IMR-90 (cell line): ENCODE measurements around the gene IQCF6. TPM values are rescaled to one million over a fixed set of nuclear protein-coding genes. Genes with fewer than 3 reads are reported as not detected.

Experiments
- ATAC-seq: fragments of 200-7000 bp; cut with Tn5 transposase; 2 replicates; pipeline ENCODE4 v1.9.1; 2020; ENCODE audit warnings: low read depth, mild to moderate bottlenecking, moderate library complexity
- BruUV-seq: library from RNA; stranded (reverse); fragments of 400-500 nt; replicated peaks from 2 replicates; lab custom pipeline; 2021; lab: Mats Ljungman, UMichigan
- CTCF ChIA-PET: fragments of 300-600 bp; formaldehyde crosslinking; extraction: SDS; loops from one replicate; lab custom pipeline; 2021; ENCODE audit warnings: antibody characterized with exemption; lab: Yijun Ruan, JAX
- POLR2A ChIA-PET: fragments of 300-600 bp; sonication (Branson Sonifier 250); formaldehyde crosslinking; loops from one replicate; lab custom pipeline; 2022; ENCODE audit warnings: antibody characterized with exemption; ENCODE audit not compliant: unreplicated experiment; lab: Charles Lee
- DNase-seq: peaks from one replicate; pipeline ENCODE4 v3.0.0; 2013
- H2AFZ ChIP-seq: replicated peaks from 2 replicates; pipeline ENCODE3; 2013; ENCODE audit warnings: low read length, mild to moderate bottlenecking; ENCODE audit not compliant: poor library complexity
- H2AK5ac ChIP-seq: 2 replicates; pipeline ENCODE4 v1.6.1; 2013; ENCODE audit warnings: low read depth, low read length, inconsistent platforms
- H2AK9ac ChIP-seq: replicated peaks from 2 replicates; pipeline ENCODE3; 2013; ENCODE audit warnings: mild to moderate bottlenecking, low read depth, low read length, moderate library complexity; ENCODE audit not compliant: poor library complexity
- H2BK120ac ChIP-seq: 2 replicates; pipeline ENCODE4 v1.6.1; 2013; ENCODE audit warnings: low read depth, low read length, inconsistent platforms
- H2BK15ac ChIP-seq: 3 replicates; pipeline ENCODE4 v1.6.1; 2013; ENCODE audit warnings: low read depth, low read length, inconsistent platforms
- H2BK20ac ChIP-seq: 2 replicates; pipeline ENCODE4 v1.6.1; 2013; ENCODE audit warnings: low read depth, mild to moderate bottlenecking, inconsistent platforms, low read length, moderate library complexity
- H2BK5ac ChIP-seq: 2 replicates; pipeline ENCODE4 v1.6.1; 2013; ENCODE audit warnings: mild to moderate bottlenecking, low read depth, low read length, inconsistent platforms; ENCODE audit not compliant: poor library complexity, severe bottlenecking
- H3K14ac ChIP-seq: replicated peaks from 2 replicates; pipeline ENCODE4 v1.6.1; 2013; ENCODE audit warnings: low read depth, low read length, inconsistent platforms
- H3K18ac ChIP-seq: 2 replicates; pipeline ENCODE4 v1.6.1; 2013; ENCODE audit warnings: low read depth, low read length, control low read depth
- H3K23ac ChIP-seq: 2 replicates; pipeline ENCODE4 v1.6.1; 2013; ENCODE audit warnings: low read depth, low read length, inconsistent platforms
- H3K27ac ChIP-seq: 2 replicates; pipeline ENCODE4 v1.5.1; 2013; ENCODE audit warnings: mild to moderate bottlenecking, control low read depth, low read length; ENCODE audit not compliant: insufficient read depth
- H3K27me3 ChIP-seq: 2 replicates; pipeline ENCODE4 v1.6.1; 2013; ENCODE audit warnings: low read length; ENCODE audit not compliant: control insufficient read depth, insufficient read depth
- H3K36me3 ChIP-seq: 2 replicates; pipeline ENCODE4 v1.6.1; 2013; ENCODE audit warnings: low read length, mixed read lengths; ENCODE audit not compliant: control insufficient read depth, insufficient read depth
- H3K4ac ChIP-seq: 2 replicates; pipeline ENCODE4 v1.6.1; 2013; ENCODE audit warnings: low read depth, low read length, inconsistent platforms
- H3K4me1 ChIP-seq: 2 replicates; pipeline ENCODE4 v1.6.1; 2013; ENCODE audit warnings: low read length, mixed read lengths; ENCODE audit not compliant: control insufficient read depth, insufficient read depth
- H3K4me2 ChIP-seq: 2 replicates; pipeline ENCODE4 v1.6.1; 2013; ENCODE audit warnings: low read depth, mild to moderate bottlenecking, control low read depth, low read length, moderate library complexity
- H3K4me3 ChIP-seq: 2 replicates; pipeline ENCODE4 v1.5.1; 2013; ENCODE audit warnings: low read depth, mild to moderate bottlenecking, control low read depth, low read length, moderate library complexity; ENCODE audit not compliant: insufficient read depth
- H3K56ac ChIP-seq: 2 replicates; pipeline ENCODE4 v1.6.1; 2013; ENCODE audit warnings: low read length, inconsistent platforms; ENCODE audit not compliant: insufficient read depth; ENCODE audit errors: extremely low read depth
- H3K79me1 ChIP-seq, 2 experiments: 2 replicates each; pipeline ENCODE4 v1.6.1; 2013; ENCODE audit warnings: low read length in 2 of 2, inconsistent platforms in 1 of 2, low read depth in 1 of 2
- H3K9ac ChIP-seq: 2 replicates; pipeline ENCODE4 v1.6.1; 2013; ENCODE audit warnings: low read depth, low read length, control low read depth
- H3K9me1 ChIP-seq: 2 replicates; pipeline ENCODE4 v1.6.1; 2013; ENCODE audit warnings: low read length, inconsistent platforms; ENCODE audit not compliant: insufficient read depth
- H3K9me3 ChIP-seq: 2 replicates; pipeline ENCODE4 v1.6.1; 2013; ENCODE audit warnings: low read length; ENCODE audit not compliant: control insufficient read depth, insufficient read depth
- H4K20me1 ChIP-seq: 2 replicates; pipeline ENCODE4 v1.6.1; 2013; ENCODE audit warnings: low read length, inconsistent platforms; ENCODE audit not compliant: insufficient read depth
- H4K5ac ChIP-seq: 2 replicates; pipeline ENCODE4 v1.6.1; 2013; ENCODE audit warnings: mild to moderate bottlenecking, low read depth, low read length, control low read depth
- H4K8ac ChIP-seq, 2 experiments: 2 replicates each; pipeline ENCODE4 v1.6.1; 2013; ENCODE audit warnings: low read depth in 2 of 2, low read length in 2 of 2, control low read depth in 1 of 2, inconsistent platforms in 1 of 2
- H4K91ac ChIP-seq: 2 replicates; pipeline ENCODE4 v1.6.1; 2013; ENCODE audit warnings: low read depth, low read length, inconsistent platforms; ENCODE audit not compliant: insufficient read depth
- BHLHE40 ChIP-seq: fragments of 150-350 bp; IDR thresholded peaks from 2 replicates; pipeline ENCODE4 v1.6.1; 2016; ENCODE audit warnings: mild to moderate bottlenecking, low read depth, low read length
- CEBPB ChIP-seq: IDR thresholded peaks from 2 replicates; pipeline ENCODE4 v1.6.1; 2012; ENCODE audit warnings: low read depth, low read length, improper control_type of control experiment
- CHD1 ChIP-seq: IDR thresholded peaks from 2 replicates; pipeline ENCODE4 v1.6.1; 2012; ENCODE audit warnings: low read depth, low read length, improper control_type of control experiment
- FOS ChIP-seq: fragments of 150-350 bp; IDR thresholded peaks from 2 replicates; pipeline ENCODE4 v1.6.1; 2016; ENCODE audit warnings: low read depth, low read length
- MAFK ChIP-seq: IDR thresholded peaks from 2 replicates; pipeline ENCODE4 v1.6.1; 2012; ENCODE audit warnings: low read depth, low read length, improper control_type of control experiment
- RAD21 ChIP-seq: IDR thresholded peaks from 2 replicates; pipeline ENCODE4 v1.6.1; 2012; ENCODE audit warnings: low read length, improper control_type of control experiment
- RCOR1 ChIP-seq: IDR thresholded peaks from 2 replicates; pipeline ENCODE4 v1.6.1; 2012; ENCODE audit warnings: mild to moderate bottlenecking, low read length, improper control_type of control experiment; ENCODE audit not compliant: insufficient replicate concordance
- RFX5 ChIP-seq: IDR thresholded peaks from 2 replicates; pipeline ENCODE4 v1.8.0; 2012; ENCODE audit warnings: low read depth, mild to moderate bottlenecking, low read length, moderate library complexity
- WGBS, 2 experiments: methylation state at CpG; one replicate each; pipeline versions ENCODE4 v1.1.5 to v1.1.7; 2013; ENCODE audit warnings: missing lambda C conversion rate in 2 of 2; ENCODE audit not compliant: insufficient read length in 1 of 2; ENCODE audit errors: extremely low coverage in 2 of 2; 5-methylcytosine and 5-hydroxymethylcytosine counted together
- dilution Hi-C: fragments of 300-500 bp; cut with HindIII; formaldehyde crosslinking; loops from one replicate; pipeline ENCODE4 v1.14.3; 2018; ENCODE audit warnings: low sequenced_read_pairs; ENCODE audit not compliant: unreplicated experiment
- in situ Hi-C: fragments of 300-500 bp; cut with MboI; formaldehyde crosslinking; loops from 3 replicates; pipeline ENCODE4 v1.14.3; 2019; ENCODE audit warnings: low sequenced_read_pairs, inconsistent platforms, mixed read lengths
- intact Hi-C: fragments of 100-400 bp; cut with micrococcal nuclease; formaldehyde crosslinking; loops from 2 replicates; pipeline ENCODE4 v1.10.0; 2022
- polyA plus RNA-seq, 3 experiments: library from polyadenylated mRNA; depleted of rRNA; stranded (reverse); fragments of >200 nt; gene quantifications; 2 replicates each; pipeline ENCODE4 v1.2.3, GENCODE V29; 2012; ENCODE audit warnings: low replicate concordance in 1 of 3
- total RNA-seq: library from RNA; depleted of rRNA; stranded (reverse); fragments of >200 nt; gene quantifications from 2 replicates; pipeline ENCODE4 v1.2.3, GENCODE V29; 2012
- TF ChIP-seq, protein P1 (sequence below): fragments of 150-350 bp; IDR thresholded peaks from 2 replicates; pipeline ENCODE4 v1.6.1; 2017; ENCODE audit warnings: mild to moderate bottlenecking, antibody characterized with exemption, low read length, low read depth
- TF ChIP-seq, protein P2 (sequence below): fragments of 150-350 bp; IDR thresholded peaks from 2 replicates; pipeline ENCODE4 v1.6.1; 2016; ENCODE audit warnings: low read depth, mild to moderate bottlenecking, low read length, moderate library complexity, borderline replicate concordance
- TF ChIP-seq, protein P3 (sequence below): conservative IDR thresholded peaks from 2 replicates; pipeline ENCODE4 v1.5.1; 2012; ENCODE audit warnings: mild to moderate bottlenecking, low read depth, low read length, improper control_type of control experiment

IQCF6 gene
- total and polyA plus RNA-seq, 2 of the 4 experiments (the other 2 are of a cell fraction): not detected

DNA sequence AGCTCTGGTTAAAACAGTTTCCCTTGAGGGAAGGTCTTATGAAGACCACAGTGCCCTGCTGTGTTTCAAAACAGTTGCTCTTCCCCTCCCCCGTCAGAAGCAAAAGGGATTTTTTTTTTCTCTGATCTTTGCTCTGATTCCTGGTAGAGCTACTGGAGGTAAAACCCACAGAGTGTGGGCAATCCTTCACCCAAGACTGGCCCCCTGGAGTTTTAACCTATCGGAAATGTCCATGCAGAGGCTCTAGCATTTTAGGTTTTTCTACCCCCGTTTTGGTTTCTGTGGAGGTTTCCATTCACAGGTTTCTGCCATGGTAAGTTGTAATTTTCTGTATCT is 44.5 kb downstream of the IQCF6 start:
- DNase-seq: no peak
- H2BK20ac ChIP-seq: no peak overlapping the region
- no peaks in the 10 kb centered on the region for H3K36me3 ChIP-seq
- H3K79me1 ChIP-seq: no peaks in the 10 kb centered on the region
- in situ Hi-C loops: no loop called here
- no peak overlapping the region for H3K4ac ChIP-seq
- intact Hi-C loops: loop anchor here (10.0 kb wide), 1 partner anchor 170 kb away; the partner anchor contains the start of gene IQCF1
- no peaks in the 10 kb centered on the region for H4K20me1 ChIP-seq
- no peak overlapping the region for H2BK5ac ChIP-seq
- dilution Hi-C loops: no loop called here
- no peaks in the 10 kb centered on the region for H3K4me1 ChIP-seq
- ATAC-seq: no peak
- no peak overlapping the region for H3K4me3 ChIP-seq
- BruUV-seq: no TSS peak
- no peak overlapping the region for H2AK9ac ChIP-seq
- no peak overlapping the region for H3K4me2 ChIP-seq
- no peak overlapping the region for H4K8ac ChIP-seq
- TF ChIP-seq MAFK (no peak), CEBPB (no peak), RCOR1 (no peak), CHD1 (no peak), RAD21 (no peak), RFX5 (no peak), FOS (no peak), BHLHE40 (no peak)
- TF ChIP-seq, protein P1, sequence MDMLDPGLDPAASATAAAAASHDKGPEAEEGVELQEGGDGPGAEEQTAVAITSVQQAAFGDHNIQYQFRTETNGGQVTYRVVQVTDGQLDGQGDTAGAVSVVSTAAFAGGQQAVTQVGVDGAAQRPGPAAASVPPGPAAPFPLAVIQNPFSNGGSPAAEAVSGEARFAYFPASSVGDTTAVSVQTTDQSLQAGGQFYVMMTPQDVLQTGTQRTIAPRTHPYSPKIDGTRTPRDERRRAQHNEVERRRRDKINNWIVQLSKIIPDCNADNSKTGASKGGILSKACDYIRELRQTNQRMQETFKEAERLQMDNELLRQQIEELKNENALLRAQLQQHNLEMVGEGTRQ: no peak
- TF ChIP-seq, protein P2, sequence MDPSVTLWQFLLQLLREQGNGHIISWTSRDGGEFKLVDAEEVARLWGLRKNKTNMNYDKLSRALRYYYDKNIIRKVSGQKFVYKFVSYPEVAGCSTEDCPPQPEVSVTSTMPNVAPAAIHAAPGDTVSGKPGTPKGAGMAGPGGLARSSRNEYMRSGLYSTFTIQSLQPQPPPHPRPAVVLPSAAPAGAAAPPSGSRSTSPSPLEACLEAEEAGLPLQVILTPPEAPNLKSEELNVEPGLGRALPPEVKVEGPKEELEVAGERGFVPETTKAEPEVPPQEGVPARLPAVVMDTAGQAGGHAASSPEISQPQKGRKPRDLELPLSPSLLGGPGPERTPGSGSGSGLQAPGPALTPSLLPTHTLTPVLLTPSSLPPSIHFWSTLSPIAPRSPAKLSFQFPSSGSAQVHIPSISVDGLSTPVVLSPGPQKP: no peak
- TF ChIP-seq, protein P3, sequence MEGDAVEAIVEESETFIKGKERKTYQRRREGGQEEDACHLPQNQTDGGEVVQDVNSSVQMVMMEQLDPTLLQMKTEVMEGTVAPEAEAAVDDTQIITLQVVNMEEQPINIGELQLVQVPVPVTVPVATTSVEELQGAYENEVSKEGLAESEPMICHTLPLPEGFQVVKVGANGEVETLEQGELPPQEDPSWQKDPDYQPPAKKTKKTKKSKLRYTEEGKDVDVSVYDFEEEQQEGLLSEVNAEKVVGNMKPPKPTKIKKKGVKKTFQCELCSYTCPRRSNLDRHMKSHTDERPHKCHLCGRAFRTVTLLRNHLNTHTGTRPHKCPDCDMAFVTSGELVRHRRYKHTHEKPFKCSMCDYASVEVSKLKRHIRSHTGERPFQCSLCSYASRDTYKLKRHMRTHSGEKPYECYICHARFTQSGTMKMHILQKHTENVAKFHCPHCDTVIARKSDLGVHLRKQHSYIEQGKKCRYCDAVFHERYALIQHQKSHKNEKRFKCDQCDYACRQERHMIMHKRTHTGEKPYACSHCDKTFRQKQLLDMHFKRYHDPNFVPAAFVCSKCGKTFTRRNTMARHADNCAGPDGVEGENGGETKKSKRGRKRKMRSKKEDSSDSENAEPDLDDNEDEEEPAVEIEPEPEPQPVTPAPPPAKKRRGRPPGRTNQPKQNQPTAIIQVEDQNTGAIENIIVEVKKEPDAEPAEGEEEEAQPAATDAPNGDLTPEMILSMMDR: no peak
- H4K91ac ChIP-seq: no peak overlapping the region
- CTCF ChIA-PET: no interaction called here
- H2AK5ac ChIP-seq: no peak overlapping the region
- H2BK15ac ChIP-seq: no peak overlapping the region
- no peak overlapping the region for H3K18ac ChIP-seq
- no peaks in the 10 kb centered on the region for H3K9me1 ChIP-seq
- no peak overlapping the region for H2BK120ac ChIP-seq
- no peak overlapping the region for H3K14ac ChIP-seq
- no peaks in the 10 kb centered on the region for H3K9me3 ChIP-seq
- H3K27me3 ChIP-seq: no peaks in the 10 kb centered on the region; the same call in 1 of the 2 replicates
- H2AFZ ChIP-seq: no peak overlapping the region
- H4K5ac ChIP-seq: no peak overlapping the region
- WGBS, 2 experiments: no CpG with 5 or more reads among the region's 3 CpGs
- H3K23ac ChIP-seq: no peak overlapping the region
- no peak overlapping the region for H3K9ac ChIP-seq
- H3K27ac ChIP-seq: no peak overlapping the region
- no peak overlapping the region for H3K56ac ChIP-seq
- POLR2A ChIA-PET: no interaction called here
